HG03095 (cell line): ENCODE data around the gene EXOSC2.

Experiments used
- ATAC-seq: cut with Tn5 transposase; IDR thresholded peaks from one replicate; pipeline ENCODE4 v1.9.1; 2021; ENCODE audit warnings: moderate library complexity; ENCODE audit not compliant: unreplicated experiment

The EXOSC2 gene

GRCh38 chr9:130735566-130735965 is 42.0 kb downstream of the EXOSC2 start:
- ATAC-seq = no peak

DNA sequence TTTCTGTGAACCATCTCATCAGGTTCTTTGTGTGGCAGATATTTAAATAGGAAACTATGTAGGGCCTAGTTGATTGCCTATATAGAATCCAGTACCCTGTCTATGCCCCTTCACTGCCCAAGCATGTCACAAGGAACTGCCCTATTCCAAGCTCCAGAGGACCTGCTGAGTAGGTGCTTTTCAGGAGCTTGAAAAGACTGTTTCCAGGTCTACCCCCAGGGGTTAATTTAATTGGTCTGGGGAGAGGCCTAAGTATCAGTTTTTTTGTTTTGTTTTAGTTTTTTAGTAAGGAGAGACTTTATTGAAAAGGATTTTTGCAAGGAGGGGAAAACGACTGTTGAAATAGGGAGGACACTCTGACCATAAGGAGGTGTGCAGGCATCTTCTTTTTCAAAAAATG is 43.3 kb downstream of the EXOSC2 start:
- ATAC-seq = no peak

- ATAC-seq = no peak
Measured at GRCh38 chr9:130738281-130738680, 44.7 kb downstream of the EXOSC2 start.

DNA sequence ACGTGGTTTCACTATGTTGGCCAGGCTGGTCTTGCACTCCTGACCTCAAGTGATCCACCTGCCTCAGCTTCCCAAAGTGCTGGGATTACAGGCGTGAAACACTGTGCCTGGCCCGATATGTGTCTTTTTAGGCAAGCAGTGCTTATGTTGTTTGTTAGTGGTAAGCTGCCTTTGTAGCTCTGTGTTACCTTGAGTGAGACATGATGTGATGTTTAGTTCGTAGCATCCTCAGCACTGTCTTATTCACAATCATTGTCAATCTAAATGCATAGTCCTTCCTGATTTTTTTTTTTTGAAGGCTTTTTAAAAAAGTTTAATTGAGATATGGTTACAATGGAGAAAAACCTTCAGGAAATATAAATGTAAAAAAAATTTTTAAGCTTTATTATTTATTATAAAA is 45.5 kb downstream of the EXOSC2 start:
- no peak for ATAC-seq

DNA sequence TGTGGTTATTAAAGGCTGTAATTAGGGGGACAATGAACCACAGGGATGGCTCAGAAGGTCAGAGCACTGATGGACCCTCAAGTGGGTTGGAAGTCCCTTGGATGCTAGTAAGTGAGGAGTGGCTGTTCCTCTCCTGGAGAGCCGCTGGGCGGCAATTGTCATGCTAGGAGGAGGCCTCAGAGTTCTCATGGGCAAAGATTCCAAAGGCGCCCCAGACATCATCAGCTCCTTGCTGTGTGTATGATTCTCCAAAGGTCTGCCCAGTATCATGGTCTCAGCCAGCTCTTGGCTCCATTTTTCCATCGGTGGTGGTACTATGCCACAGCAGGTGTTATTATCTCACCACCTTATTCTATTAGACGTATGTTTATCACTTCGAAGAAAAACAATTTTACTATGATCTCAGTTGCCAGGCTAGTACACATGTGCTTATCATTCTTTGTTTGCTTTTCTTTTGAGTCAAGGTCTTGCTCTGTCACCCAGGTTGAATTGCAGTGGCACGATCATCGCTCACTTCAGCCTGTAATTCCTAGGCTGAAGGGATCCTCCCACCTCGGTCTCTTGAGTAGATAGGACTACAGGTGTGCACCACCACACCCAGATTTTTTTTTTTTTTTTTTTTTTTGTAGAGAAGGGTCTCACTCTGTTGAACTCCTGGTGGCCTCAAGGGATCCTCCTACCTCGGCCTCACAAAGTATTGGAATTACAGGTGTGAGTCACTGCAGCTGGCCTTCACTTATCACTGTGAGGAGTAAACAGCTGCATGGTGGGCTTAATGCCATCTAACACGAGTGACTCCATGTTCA is 46.8 kb downstream of the EXOSC2 start:
- ATAC-seq = no peak

GRCh38 chr9:130741024-130741305 is 47.4 kb downstream of the EXOSC2 start:
- ATAC-seq = no peak

GRCh38 chr9:130741831-130742449 is 48.4 kb downstream of the EXOSC2 start:
- no peak for ATAC-seq

- ATAC-seq = no peak
Measured at GRCh38 chr9:130743656-130744055, 50.1 kb downstream of the EXOSC2 start.

DNA sequence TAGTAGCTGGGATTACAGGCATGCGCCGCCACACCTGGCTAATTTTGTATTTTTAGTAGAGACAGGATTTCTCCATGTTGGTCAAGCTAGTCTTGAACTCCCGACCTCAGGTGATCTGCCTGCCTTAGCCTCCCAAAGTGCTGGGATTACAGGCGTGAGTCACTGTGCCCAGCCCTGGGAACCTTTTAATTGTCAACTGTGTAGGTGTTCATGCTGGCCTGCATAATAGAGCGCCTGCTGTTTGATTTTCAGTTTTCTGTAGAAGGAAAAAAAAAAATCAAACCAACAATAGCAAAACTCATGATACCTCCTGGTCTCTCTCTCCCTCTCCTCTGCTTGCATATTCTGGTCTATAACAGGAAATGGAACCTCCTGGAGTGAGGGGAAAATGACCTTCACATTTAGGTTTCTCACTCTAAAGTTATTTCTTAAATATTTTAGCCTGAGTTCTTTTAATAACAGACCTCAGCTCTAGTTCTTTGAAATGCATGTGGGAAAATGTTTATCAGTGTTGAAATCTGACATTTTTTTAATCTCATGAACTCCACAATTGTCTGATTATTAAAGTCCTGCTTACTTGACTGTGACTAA is 51.7 kb downstream of the EXOSC2 start:
- ATAC-seq = no peak

GRCh38 chr9:130745829-130746228 is 52.2 kb downstream of the EXOSC2 start:
- ATAC-seq = no peak

GRCh38 chr9:130746434-130747212 is 53.0 kb downstream of the EXOSC2 start:
- no peak for ATAC-seq

GRCh38 chr9:130751631-130752355 is 58.2 kb downstream of the EXOSC2 start:
- no peak for ATAC-seq
